Measurements from ENCODE around the gene ACTR1A. TPM values are rescaled to one million over a fixed set of nuclear protein-coding genes. Genes with fewer than 3 reads are reported as not detected.
A peak's percentile ranks its signal among the peaks of the same experiment; 100 is the strongest.

ACTR1A gene
- total and polyA plus RNA-seq, 9 of the 15 experiments (the other 6 are each of a cell fraction or from before 2014, with no cell fraction given): 36.3 to 77.2 (median 49.6) TPM

GRCh38 chr10:102452672-102453340 lies 49.7 kb downstream of the ACTR1A start (continued):
- TF ChIP-seq PCBP2 (IDR thresholded peaks at IDR 0.05; ENCODE audit: low read depth, low read length, poor library complexity, severe bottlenecking): no peak
- no peak for TF ChIP-seq CREB1 (IDR thresholded peaks at IDR 0.05)
- peak; percentile 29; the same call in 1 of the 2 replicates for TF ChIP-seq CREB1 (CRISPR knock-in tag; IDR thresholded peaks at IDR 0.05)
- no peak for TF ChIP-seq RBM39 (optimal IDR thresholded peaks at IDR 0.05; ENCODE audit: low read depth, low read length)
- TF ChIP-seq PKNOX1 (IDR thresholded peaks at IDR 0.05): peak; percentile 38
- TF ChIP-seq SMAD4 (CRISPR knock-in tag; conservative IDR thresholded peaks at IDR 0.05): peak; percentile 24; the same call in 1 of the 2 replicates
- no peak for TF ChIP-seq ZNF347 (CRISPR knock-in tag; IDR thresholded peaks at IDR 0.05; ENCODE audit: low read depth)
- TF ChIP-seq MBD2 (IDR thresholded peaks at IDR 0.05; ENCODE audit: borderline replicate concordance, low read depth): no peak
- no peak for TF ChIP-seq TCF3 (CRISPR knock-in tag; IDR thresholded peaks at IDR 0.05)
- TF ChIP-seq ZFP36 (IDR thresholded peaks at IDR 0.05; ENCODE audit: low read depth, low read length, partially characterized antibody): peak; percentile 88
- TF ChIP-seq ETV5 (CRISPR knock-in tag; IDR thresholded peaks at IDR 0.05; ENCODE audit: low read depth): no peak
- peak; percentile 66; the same call in 1 of the 2 replicates for TF ChIP-seq SMARCE1 (IDR thresholded peaks at IDR 0.05)
- no peak for TF ChIP-seq ZNF324 (CRISPR knock-in tag; IDR thresholded peaks at IDR 0.05)
- TF ChIP-seq PTBP1 (IDR thresholded peaks at IDR 0.05; ENCODE audit: low read depth, low read length): 0 out of 2 replicates have a peak, but pooled peaks have one; percentile 45
- TF ChIP-seq ZNF592 (IDR thresholded peaks at IDR 0.05): peak; percentile 83
- no peak for TF ChIP-seq SUPT5H (IDR thresholded peaks at IDR 0.05)
- no peak for TF ChIP-seq ETS1 (conservative IDR thresholded peaks at IDR 0.05; ENCODE audit: control insufficient read depth, low read depth, low read length)
- no peak for TF ChIP-seq SIN3B (IDR thresholded peaks at IDR 0.05; ENCODE audit: low read depth)
- no peak for TF ChIP-seq FOXO4 (CRISPR knock-in tag; IDR thresholded peaks at IDR 0.05)
- no peak for TF ChIP-seq DMBX1 (CRISPR knock-in tag; IDR thresholded peaks at IDR 0.05; ENCODE audit: borderline replicate concordance)
- no peak for TF ChIP-seq NUFIP1 (IDR thresholded peaks at IDR 0.05; ENCODE audit: partially characterized antibody)
